SJSA1 (cell line): ENCODE data around the gene EVA1A. TPM values are rescaled to one million over a fixed set of nuclear protein-coding genes. Genes with fewer than 3 reads are reported as not detected.
A peak's percentile ranks its signal among the peaks of the same experiment; 100 is the strongest.

Source experiments
- DNase-seq, 2 experiments: peaks; one replicate each; pipeline ENCODE4 v3.0.0-alpha.2; 2015 to 2020; ENCODE audit warnings: low spot score in 2 of 2, low read depth in 1 of 2
- H3K27ac ChIP-seq: fragments of 250-450 bp; sonication (Bioruptor Pico); 2 replicates; pipeline ENCODE4 v1.5.1; 2020; ENCODE audit warnings: mild to moderate bottlenecking, moderate library complexity
- H3K27me3 ChIP-seq: fragments of 250-450 bp; sonication (Bioruptor Pico); replicated peaks from 2 replicates; pipeline ENCODE4 v1.5.1; 2020; ENCODE audit warnings: mild to moderate bottlenecking, moderate library complexity
- H3K36me3 ChIP-seq: fragments of 250-450 bp; sonication (Bioruptor Pico); 2 replicates; pipeline ENCODE4 v1.5.1; 2020; ENCODE audit warnings: mild to moderate bottlenecking
- H3K4me1 ChIP-seq: fragments of 250-450 bp; sonication (Bioruptor Pico); replicated peaks from 2 replicates; pipeline ENCODE4 v1.6.1; 2021; ENCODE audit warnings: mild to moderate bottlenecking
- H3K4me3 ChIP-seq: fragments of 250-450 bp; sonication (Bioruptor Pico); 2 replicates; pipeline ENCODE4 v1.5.1; 2020; ENCODE audit warnings: mild to moderate bottlenecking
- H3K9me3 ChIP-seq: fragments of 250-450 bp; sonication (Bioruptor Pico); replicated peaks from 2 replicates; pipeline ENCODE4 v1.5.1; 2020; ENCODE audit warnings: mild to moderate bottlenecking
- total RNA-seq: library from RNA; depleted of rRNA; stranded (reverse); fragments of >200 nt; shearing (Covaris generic); gene quantifications from 2 replicates; pipeline ENCODE4 v1.2.3, GENCODE V29; 2014

Gene EVA1A
- total RNA-seq, 1 experiment from 2014 or later, result 152 TPM

DNA sequence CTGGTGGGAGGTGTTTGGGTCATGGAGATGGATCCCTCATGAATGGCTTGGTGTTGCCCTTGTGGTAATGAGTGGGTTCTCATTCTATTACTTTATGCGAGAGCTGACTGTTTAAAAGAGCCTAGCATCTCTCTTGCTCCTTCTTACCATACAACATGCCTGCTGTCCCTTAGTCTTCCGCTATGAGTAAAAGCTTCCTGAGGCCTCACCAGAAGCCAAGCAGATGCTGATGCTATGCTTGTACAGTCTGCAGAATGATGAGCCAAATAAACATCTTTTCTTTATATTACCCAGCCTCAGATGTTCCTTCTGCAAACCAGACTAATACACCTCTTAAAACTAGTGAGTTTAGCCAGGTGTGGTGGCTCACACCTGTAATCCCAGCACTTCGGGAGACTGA, 23.1 kb downstream of the EVA1A start:
- no peaks in the 10 kb centered on the region for H3K27me3 ChIP-seq
- no peak overlapping the region for H3K4me3 ChIP-seq
- no peak overlapping the region for H3K27ac ChIP-seq
- no peak for DNase-seq
- 0 out of 2 replicates have a peak, but pooled peaks cover 3% of the 10 kb centered on the region for H3K9me3 ChIP-seq
- peaks cover 2% of the 10 kb centered on the region; the same call in 1 of the 2 replicates for H3K4me1 ChIP-seq
- peaks cover 52% of the 10 kb centered on the region for H3K36me3 ChIP-seq

DNA sequence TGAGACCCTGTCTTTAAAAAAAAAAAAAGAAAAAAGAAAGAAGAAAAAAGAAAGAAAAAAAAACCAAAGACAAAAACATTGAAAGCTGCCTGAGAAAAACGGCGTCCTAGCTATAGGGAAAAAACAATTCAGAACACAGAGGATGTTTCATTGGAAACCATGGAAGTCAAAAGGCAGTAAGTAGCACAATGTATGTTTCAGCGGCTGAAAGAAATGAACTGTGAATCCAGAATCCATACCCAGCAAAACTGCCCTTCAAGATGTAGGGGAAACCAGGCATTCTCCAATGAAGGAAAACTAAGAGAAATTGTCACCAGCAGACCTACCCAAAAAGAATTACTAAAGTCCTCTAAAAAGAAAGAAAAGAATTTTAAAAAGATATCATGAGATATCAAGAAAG, 27.6 kb downstream of the EVA1A start:
- peaks cover 20% of the 10 kb centered on the region for H3K4me1 ChIP-seq
- 0 out of 2 replicates have a peak, but pooled peaks cover 3% of the 10 kb centered on the region for H3K9me3 ChIP-seq
- no peak overlapping the region for H3K4me3 ChIP-seq
- no peak overlapping the region for H3K27ac ChIP-seq
- peaks cover 13% of the 10 kb centered on the region for H3K36me3 ChIP-seq
- no peak for DNase-seq
- no peaks in the 10 kb centered on the region for H3K27me3 ChIP-seq

DNA sequence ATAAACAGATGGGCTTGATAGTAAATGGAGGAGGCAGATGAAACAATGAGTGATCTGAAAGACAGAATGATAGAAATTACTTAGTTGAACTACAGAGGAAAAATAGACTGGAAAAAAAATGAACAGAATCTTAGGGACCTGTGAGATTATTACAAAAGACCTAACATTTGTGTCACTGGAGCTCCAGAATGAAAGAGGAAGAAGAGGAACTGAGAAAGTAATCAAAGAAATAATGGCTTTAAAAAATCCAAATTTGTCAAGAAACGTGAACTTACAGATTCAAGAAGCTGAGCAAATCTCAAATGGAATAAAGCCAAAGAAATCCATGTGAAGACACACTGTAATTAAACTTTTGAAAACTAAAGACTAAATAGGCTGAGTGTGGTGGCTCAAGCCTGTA, 28.3 kb downstream of the EVA1A start:
- H3K9me3 ChIP-seq, result no peaks in the 10 kb centered on the region
- no peak overlapping the region for H3K27ac ChIP-seq

DNA sequence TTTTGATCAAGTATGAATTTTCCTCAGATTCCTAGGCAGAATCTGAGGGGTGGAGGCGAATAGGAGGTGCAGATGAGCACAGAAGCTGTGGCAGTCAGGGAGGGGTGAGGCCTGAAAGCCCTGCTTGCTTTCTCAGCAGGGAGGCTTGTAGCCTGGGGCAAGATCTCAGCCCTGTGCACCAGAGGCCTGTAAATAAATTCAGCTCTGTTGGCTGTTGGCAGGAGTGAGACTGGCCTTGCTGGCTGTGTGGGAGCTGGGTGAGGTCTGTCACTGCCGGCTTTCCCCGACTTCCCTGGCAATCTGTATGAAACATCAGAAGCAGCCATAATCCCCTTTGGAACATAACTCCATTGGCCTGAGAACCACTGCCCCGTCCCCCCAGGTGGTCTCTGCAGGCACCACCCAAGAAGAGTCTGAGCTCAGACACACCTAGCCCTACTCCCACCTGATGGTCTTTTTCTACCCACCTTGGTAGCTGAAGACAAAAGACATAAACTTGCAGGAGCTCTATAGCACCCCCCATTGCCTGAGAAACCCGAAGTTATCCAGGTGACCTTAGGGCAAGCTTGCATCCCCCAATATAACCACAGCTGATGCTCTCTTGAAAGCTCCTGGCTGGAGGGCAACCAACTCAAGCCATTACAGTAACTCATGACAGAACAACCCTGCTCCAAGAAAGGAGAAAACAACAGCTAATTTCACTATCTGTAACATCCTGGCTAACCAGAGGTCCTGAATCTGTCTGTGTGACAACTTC, 32.3 kb downstream of the EVA1A start:
- Histone ChIP-seq H3K27ac (no peak overlapping the region), H3K9me3 (no peaks in the 10 kb centered on the region), H3K36me3 (peaks cover 18% of the 10 kb centered on the region), H3K4me1 (peaks cover 43% of the 10 kb centered on the region), H3K27me3 (no peaks in the 10 kb centered on the region), H3K4me3 (no peak overlapping the region)
- DNase-seq, result peak in 1 of 2 experiments; percentile 26

More for the DNA sequence above, 28.3 kb downstream of the EVA1A start:
- H3K4me3 ChIP-seq, result no peak overlapping the region
- H3K4me1 ChIP-seq, result peaks cover 24% of the 10 kb centered on the region
- no peaks in the 10 kb centered on the region for H3K27me3 ChIP-seq
- DNase-seq, result no peak
- H3K36me3 ChIP-seq, result peaks cover 6% of the 10 kb centered on the region

DNA sequence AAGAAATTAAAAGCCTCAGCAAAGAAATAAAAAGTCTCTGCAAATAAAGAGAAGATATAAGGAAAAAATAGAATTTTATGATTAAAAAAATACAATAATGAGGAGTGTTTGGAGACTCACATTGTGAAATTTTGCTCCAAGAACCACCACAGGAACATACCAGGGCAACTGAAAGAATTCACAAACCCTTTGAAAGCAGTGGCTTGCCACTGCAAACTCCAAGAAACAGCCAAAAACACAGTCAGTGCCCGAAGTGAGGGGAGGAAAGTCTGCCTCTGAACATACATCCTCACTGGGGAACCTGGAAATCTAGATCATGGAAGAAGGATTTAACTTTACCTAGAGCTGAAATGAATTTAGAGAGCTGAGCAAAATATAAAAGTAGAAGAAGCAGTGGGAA, 33.1 kb downstream of the EVA1A start:
- H3K9me3 ChIP-seq, result no peaks in the 10 kb centered on the region
- H3K27ac ChIP-seq, result no peak overlapping the region
- DNase-seq, result no peak
- H3K27me3 ChIP-seq, result no peaks in the 10 kb centered on the region
- H3K36me3 ChIP-seq, result peaks cover 25% of the 10 kb centered on the region
- no peak overlapping the region for H3K4me3 ChIP-seq
- H3K4me1 ChIP-seq, result peaks cover 46% of the 10 kb centered on the region

DNA sequence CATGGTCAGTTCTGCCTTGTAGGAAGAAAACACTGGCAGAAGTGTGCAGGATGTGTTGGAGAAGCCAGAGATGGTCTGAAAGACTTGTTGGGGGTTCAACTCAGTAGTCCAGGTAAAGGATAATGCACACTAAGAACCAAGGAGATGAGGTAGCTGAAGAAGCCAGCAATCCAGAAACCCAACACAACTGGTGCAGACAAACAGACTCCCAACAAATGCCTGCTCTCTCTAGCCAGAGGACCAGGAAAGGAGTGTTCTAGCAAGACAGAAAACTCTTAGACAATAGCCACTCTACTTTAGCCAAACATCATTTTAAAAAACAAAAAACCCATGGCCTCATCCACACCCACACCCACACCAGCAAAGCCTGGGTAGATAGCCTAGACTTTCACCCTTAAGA, 33.9 kb downstream of the EVA1A start:
- Histone ChIP-seq H3K27me3 (no peaks in the 10 kb centered on the region), H3K9me3 (no peaks in the 10 kb centered on the region), H3K36me3 (peaks cover 34% of the 10 kb centered on the region), H3K27ac (no peak overlapping the region), H3K4me1 (peaks cover 41% of the 10 kb centered on the region), H3K4me3 (no peak overlapping the region)
- no peak for DNase-seq

DNA sequence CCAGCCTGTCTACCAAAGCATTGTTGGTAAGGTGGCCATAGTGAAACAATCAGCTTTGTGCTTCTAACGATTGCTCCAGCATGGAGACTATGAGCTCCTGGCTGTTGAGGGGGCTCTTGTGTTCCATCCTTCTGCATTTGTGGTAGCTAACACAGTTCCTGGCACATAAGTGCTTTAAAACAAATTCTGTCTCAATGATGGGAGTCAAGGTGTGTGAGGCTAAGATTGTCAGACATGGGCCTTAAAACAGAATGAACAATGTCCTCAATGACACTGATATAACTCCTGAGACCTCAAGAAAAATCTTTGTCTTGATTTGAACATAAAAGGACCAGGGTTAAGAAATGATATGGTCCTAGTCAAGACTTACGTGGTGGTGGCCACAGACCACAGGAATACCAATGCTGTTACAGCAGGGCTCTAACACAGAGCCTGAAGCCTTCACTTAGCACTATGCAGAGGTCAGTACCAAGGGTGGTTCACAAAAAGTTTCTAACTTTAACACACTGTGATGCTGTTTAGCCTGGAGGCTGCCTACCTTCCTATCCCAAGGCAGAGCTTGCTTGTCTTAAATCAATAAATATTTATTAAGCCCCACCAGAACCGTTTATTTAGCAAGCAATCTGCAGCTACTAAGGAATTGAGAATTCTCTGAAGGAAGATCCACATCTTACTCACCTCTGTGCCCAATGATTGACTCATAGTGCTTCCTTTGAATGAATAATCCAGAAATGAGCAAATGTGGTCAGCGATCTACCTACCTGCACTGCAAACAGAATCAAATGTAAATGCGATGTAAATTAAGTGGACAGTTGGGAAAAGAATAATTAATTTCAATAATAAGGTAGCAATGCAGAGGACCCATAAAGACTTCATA, 35.1 kb downstream of the EVA1A start:
- no peak for DNase-seq
- H3K4me3 ChIP-seq, result no peak overlapping the region
- H3K27ac ChIP-seq, result no peak overlapping the region
- H3K36me3 ChIP-seq, result peaks cover 45% of the 10 kb centered on the region
- no peaks in the 10 kb centered on the region for H3K9me3 ChIP-seq
- peaks cover 41% of the 10 kb centered on the region for H3K4me1 ChIP-seq
- no peaks in the 10 kb centered on the region for H3K27me3 ChIP-seq

DNA sequence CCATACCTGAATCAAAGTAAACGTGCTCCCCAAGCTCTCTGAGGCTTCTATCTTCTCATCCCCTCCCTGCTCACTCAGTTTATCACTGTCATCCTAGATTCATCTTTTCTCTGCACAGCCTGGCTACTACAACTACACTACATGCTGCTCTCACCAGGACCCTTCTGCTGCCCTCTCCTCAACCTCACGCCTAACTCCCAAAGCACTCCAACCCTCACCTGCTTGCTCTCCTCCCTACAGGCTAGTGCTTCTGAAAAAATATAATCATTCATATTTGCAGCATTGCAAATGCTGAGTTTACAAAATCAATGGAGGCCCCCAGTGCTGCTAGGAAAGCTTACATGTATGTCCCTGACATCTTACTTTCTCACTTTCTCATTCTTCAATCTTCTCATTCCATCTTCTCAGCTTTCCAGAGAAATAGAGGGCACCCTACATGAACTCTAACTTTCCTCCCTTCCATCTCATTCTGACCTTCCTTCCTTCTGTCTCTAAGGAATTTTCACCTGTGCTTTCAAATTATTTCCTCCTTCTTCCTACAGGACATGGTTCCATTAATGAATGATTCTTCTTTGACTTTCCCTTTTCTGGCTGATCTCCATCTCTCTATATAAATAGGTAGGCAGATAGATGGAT, 36.3 kb downstream of the EVA1A start:
- Histone ChIP-seq H3K4me3 (no peak overlapping the region), H3K36me3 (peaks cover 58% of the 10 kb centered on the region), H3K27ac (no peak overlapping the region), H3K4me1 (peaks cover 39% of the 10 kb centered on the region), H3K9me3 (no peaks in the 10 kb centered on the region), H3K27me3 (no peaks in the 10 kb centered on the region)
- DNase-seq, result no peak

DNA sequence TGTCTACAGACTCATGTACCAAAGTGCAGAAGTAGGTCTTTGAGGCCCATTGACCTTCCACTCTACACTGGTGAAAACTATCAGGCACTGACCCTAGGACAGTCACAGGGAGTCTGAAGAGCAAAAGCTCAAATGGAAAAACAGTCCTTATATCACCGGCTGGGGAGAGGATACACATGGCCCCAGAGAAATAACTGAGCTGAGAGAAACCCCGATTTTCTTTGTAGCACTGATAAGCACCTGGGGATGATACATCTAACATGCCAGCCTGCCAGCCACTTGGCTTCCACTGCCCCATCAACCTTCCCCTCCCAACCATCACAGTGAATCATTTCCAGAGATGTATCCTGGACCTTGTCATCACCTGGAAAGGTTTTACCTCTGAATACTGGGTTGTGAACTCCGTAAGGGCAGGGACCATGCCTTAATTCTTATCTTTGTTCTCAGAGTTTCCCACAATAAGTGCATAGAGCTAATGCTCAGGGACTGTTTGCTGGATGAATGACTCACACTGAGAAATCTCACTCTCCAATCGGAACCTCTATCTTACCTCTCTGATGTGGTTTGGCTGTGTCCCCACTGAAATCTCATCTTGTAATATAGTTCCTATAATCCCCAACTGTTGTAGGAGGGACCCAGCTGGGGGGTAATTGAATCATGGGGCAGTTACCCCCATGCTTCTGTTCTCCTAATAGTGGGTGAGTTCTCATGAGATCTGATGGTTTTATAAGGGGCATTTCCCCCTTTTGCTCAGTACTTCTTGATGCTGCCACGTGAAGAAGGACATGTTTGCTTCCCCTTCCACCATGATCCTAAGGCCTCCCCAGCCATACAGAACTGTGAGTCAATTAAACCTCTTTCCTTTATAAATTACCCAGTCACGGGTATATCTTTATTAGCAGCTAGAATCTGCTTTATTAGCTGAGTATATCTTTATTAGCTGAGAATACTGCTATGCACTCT, 37.1 kb downstream of the EVA1A start:
- no peaks in the 10 kb centered on the region for H3K9me3 ChIP-seq
- peaks cover 32% of the 10 kb centered on the region for H3K4me1 ChIP-seq
- H3K4me3 ChIP-seq, result no peak overlapping the region
- peak; percentile 55 to 72 for DNase-seq
- H3K27ac ChIP-seq, result no peak overlapping the region
- H3K27me3 ChIP-seq, result no peaks in the 10 kb centered on the region
- H3K36me3 ChIP-seq, result peaks cover 66% of the 10 kb centered on the region

DNA sequence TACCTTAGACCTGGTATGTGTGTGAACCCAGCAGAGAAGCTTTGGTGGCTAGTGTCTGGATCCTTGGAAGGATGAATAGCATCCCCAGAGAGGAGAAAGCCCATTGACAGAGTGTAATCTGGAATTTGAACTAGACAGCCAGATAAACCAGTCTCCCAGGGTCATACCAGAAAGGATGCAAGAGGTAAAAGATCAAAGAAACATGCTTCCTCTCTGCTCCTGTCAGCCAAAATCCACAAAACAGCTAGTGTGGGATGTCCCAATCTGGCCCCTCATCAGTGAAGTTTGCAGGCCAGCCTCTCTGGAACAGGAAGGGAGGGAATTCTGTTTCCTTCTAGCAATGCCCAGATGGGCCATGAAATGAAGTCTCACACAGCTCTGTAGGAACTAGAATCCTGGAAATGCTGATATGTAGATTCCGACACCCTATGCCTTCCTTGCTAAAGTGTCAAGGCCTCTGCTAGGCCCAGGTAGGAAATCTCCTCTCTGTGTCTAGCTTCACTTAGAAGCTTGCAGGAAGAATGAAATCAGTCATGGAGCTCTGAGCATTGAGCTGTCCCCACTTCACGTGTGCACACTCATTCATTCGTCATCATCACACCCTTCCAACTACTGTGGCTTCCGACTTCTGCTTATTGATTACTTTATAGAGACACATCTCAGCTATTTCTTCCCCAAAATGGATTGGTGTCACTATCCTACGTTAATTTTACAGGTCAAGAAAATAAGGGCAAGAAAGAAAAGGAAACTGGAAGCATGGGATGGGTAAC, 38.0 kb downstream of the EVA1A start:
- DNase-seq, result no peak

DNA sequence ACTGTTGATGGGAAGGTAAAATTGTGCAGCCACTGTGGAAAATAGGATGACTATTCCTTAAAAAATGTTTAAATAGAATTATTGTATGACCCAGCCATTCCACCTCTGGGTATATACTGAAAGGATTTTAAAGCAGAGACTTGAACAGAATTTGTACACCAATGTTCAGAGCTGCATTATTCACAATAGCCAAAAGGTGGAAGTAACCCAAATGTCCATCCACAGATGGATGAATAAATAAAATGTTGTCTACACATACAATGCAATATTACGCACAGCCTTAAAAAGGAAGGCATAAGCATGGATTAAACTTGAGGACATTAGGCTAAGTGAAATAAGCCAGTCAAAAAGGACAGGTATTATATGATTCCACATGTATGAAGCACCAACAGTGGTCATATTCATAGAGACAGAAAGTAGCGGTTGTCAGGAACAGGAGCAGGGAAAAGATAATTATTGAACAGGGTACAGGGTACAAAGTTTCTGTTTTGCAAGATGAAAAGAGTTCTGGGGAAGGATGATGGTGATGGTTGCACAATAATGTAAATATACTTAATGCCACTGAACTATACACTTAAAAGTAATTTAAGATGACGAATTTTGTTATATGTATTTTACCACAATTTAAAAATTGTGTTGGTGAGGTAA, 39.4 kb downstream of the EVA1A start:
- Histone ChIP-seq H3K4me3 (no peak overlapping the region), H3K27me3 (no peaks in the 10 kb centered on the region), H3K36me3 (peaks cover 89% of the 10 kb centered on the region), H3K4me1 (peaks cover 24% of the 10 kb centered on the region), H3K9me3 (no peaks in the 10 kb centered on the region), H3K27ac (no peak overlapping the region)
- DNase-seq, result no peak

More for the DNA sequence above, 38.0 kb downstream of the EVA1A start:
- Histone ChIP-seq H3K27ac (no peak overlapping the region), H3K27me3 (no peaks in the 10 kb centered on the region), H3K4me3 (no peak overlapping the region), H3K9me3 (no peaks in the 10 kb centered on the region), H3K36me3 (peaks cover 75% of the 10 kb centered on the region), H3K4me1 (peaks cover 24% of the 10 kb centered on the region)

DNA sequence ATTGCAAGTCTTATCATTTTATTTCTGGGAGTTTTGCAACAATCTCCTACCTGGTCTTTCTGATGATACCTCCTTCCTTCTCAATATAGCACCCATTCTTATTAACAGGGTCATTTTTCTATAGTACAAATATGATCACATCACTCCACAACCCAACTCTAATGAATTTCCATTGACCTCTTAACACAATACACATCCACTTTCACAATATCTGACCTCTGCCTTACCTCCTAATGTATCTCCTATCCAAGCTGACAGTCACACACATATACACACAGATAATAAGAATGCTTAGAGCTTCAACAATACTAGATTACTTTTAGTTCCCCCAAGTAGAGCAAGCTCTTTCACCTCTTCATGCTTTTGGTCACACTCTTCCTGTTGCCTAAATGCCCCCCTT, 40.9 kb downstream of the EVA1A start:
- peaks cover 15% of the 10 kb centered on the region for H3K4me1 ChIP-seq
- H3K36me3 ChIP-seq, result peaks cover 94% of the 10 kb centered on the region
- no peak overlapping the region for H3K4me3 ChIP-seq
- no peaks in the 10 kb centered on the region for H3K27me3 ChIP-seq
- no peaks in the 10 kb centered on the region for H3K9me3 ChIP-seq
- no peak for DNase-seq
- no peak overlapping the region for H3K27ac ChIP-seq
